ENCODE results near the gene KLHL18. TPM values are rescaled to one million over a fixed set of nuclear protein-coding genes. Genes with fewer than 3 reads are reported as not detected.

Gene KLHL18
- total RNA-seq, 2 experiments from 2014 or later: 21.4 to 24.8 TPM

GRCh38 chr3:47378869-47379268 lies 96.1 kb downstream of the KLHL18 start:
- POLR2A ChIA-PET: no interaction called here
- H3K4me1 Mint-ChIP-seq: peaks cover 45% of the 10 kb centered on the region
- CTCF ChIA-PET: interaction anchor here (0.8 kb wide), 1 partner anchor 8 kb away, joined by 4 read pairs; no protein-coding TSS in a partner anchor
- H3K27me3 Mint-ChIP-seq: no peaks in the 10 kb centered on the region
- no peak for DNase-seq
- no peaks in the 10 kb centered on the region for H3K9me3 Mint-ChIP-seq
- H3K36me3 Mint-ChIP-seq (ENCODE audit: low read depth): peaks cover 10% of the 10 kb centered on the region
- no peak overlapping the region for H3K4me3 Mint-ChIP-seq
- H3K27ac Mint-ChIP-seq: no peak overlapping the region

GRCh38 chr3:47379411-47379899 lies 96.7 kb downstream of the KLHL18 start:
- DNase-seq: no peak
- Mint-ChIP-seq H3K27ac (peak overlapping the region; percentile 100), H3K36me3 (ENCODE audit: low read depth) (peaks cover 10% of the 10 kb centered on the region), H3K9me3 (no peaks in the 10 kb centered on the region), H3K4me3 (peak overlapping the region; percentile 98), H3K27me3 (no peaks in the 10 kb centered on the region), H3K4me1 (peaks cover 45% of the 10 kb centered on the region)
- CTCF ChIA-PET: interaction anchor here (0.7 to 0.8 kb wide), 2 partner anchors 9 to 715 kb away, joined by 3 to 4 read pairs; no protein-coding TSS in a partner anchor
- POLR2A ChIA-PET: no interaction called here

GRCh38 chr3:47380026-47380600 lies 97.4 kb downstream of the KLHL18 start:
- POLR2A ChIA-PET: interaction anchor here (0.7 to 0.9 kb wide), 3 partner anchors 92 to 371 kb away, joined by 3 to 5 read pairs (median 3); partner anchors contain the start of gene SCAP
- H3K4me1 Mint-ChIP-seq: peaks cover 46% of the 10 kb centered on the region
- no peak for DNase-seq

GRCh38 chr3:47380601-47381316 lies 98.0 kb downstream of the KLHL18 start, which contains the start of gene PTPN23:
PTPN23 (plus strand) TSS chr3:47381021; CDS start chr3:47381097, 76 bp downstream.
- ChIA-PET CTCF (interaction anchor here (0.8 to 1.1 kb wide), 4 partner anchors 11 to 609 kb away, joined by 3 to 6 read pairs (median 3); no protein-coding TSS in a partner anchor), POLR2A (interaction anchor here (0.6 to 0.9 kb wide), 4 partner anchors 13 to 372 kb away, joined by 3 to 5 read pairs (median 3); partner anchors contain the start of gene SCAP)
- peak; percentile 99 for DNase-seq
- H3K27ac Mint-ChIP-seq: peak within 1 kb of the TSS; percentile 100
- peak within 1 kb of the TSS; percentile 98 for H3K4me3 Mint-ChIP-seq
- H3K9me3 Mint-ChIP-seq: no peaks in the 10 kb centered on the region
- H3K4me1 Mint-ChIP-seq: peaks cover 50% of the 10 kb centered on the region
- H3K27me3 Mint-ChIP-seq: no peaks in the 10 kb centered on the region
- H3K36me3 Mint-ChIP-seq (ENCODE audit: low read depth): peaks cover 10% of the 10 kb centered on the region

More at GRCh38 chr3:47380026-47380600, 97.4 kb downstream of the KLHL18 start:
- Mint-ChIP-seq H3K27me3 (no peaks in the 10 kb centered on the region), H3K36me3 (ENCODE audit: low read depth) (peaks cover 10% of the 10 kb centered on the region), H3K4me3 (peak overlapping the region; percentile 98), H3K27ac (peak overlapping the region; percentile 100), H3K9me3 (no peaks in the 10 kb centered on the region)
- CTCF ChIA-PET: interaction anchor here (0.8 to 1.1 kb wide), 4 partner anchors 11 to 610 kb away, joined by 3 to 6 read pairs (median 3); no protein-coding TSS in a partner anchor

- H3K9me3 Mint-ChIP-seq: no peaks in the 10 kb centered on the region
- DNase-seq: peak; percentile 81
- no peaks in the 10 kb centered on the region for H3K27me3 Mint-ChIP-seq
- H3K27ac Mint-ChIP-seq: peak overlapping the region; percentile 100
- peak overlapping the region; percentile 98 for H3K4me3 Mint-ChIP-seq
- POLR2A ChIA-PET: no interaction called here
- H3K4me1 Mint-ChIP-seq: peaks cover 53% of the 10 kb centered on the region
- H3K36me3 Mint-ChIP-seq (ENCODE audit: low read depth): peaks cover 14% of the 10 kb centered on the region
- CTCF ChIA-PET: interaction anchor here (0.6 to 1.1 kb wide), 3 partner anchors 10 to 608 kb away, joined by 3 to 6 read pairs (median 3); no protein-coding TSS in a partner anchor
Observed at GRCh38 chr3:47381317-47382157, 98.8 kb downstream of the KLHL18 start.

GRCh38 chr3:47384425-47384824 lies 101.7 kb downstream of the KLHL18 start:
- no peak overlapping the region for H3K27ac Mint-ChIP-seq
- CTCF ChIA-PET: interaction anchor here (0.6 kb wide), 1 partner anchor 104 kb away, joined by 3 read pairs; no protein-coding TSS in a partner anchor

GRCh38 chr3:47385007-47385406 lies 102.3 kb downstream of the KLHL18 start:
- no peaks in the 10 kb centered on the region for H3K9me3 Mint-ChIP-seq
- peaks cover 35% of the 10 kb centered on the region for H3K4me1 Mint-ChIP-seq
- no peak for DNase-seq
- H3K27ac Mint-ChIP-seq: no peak overlapping the region
- CTCF ChIA-PET: interaction anchor here (0.6 kb wide), 1 partner anchor 104 kb away, joined by 3 read pairs; no protein-coding TSS in a partner anchor
- POLR2A ChIA-PET: no interaction called here
- H3K36me3 Mint-ChIP-seq (ENCODE audit: low read depth): peaks cover 17% of the 10 kb centered on the region
- no peak overlapping the region for H3K4me3 Mint-ChIP-seq
- H3K27me3 Mint-ChIP-seq: no peaks in the 10 kb centered on the region

More at GRCh38 chr3:47384425-47384824, 101.7 kb downstream of the KLHL18 start:
- Mint-ChIP-seq H3K27me3 (no peaks in the 10 kb centered on the region), H3K4me1 (peaks cover 40% of the 10 kb centered on the region), H3K36me3 (ENCODE audit: low read depth) (peaks cover 20% of the 10 kb centered on the region), H3K4me3 (no peak overlapping the region), H3K9me3 (no peaks in the 10 kb centered on the region)
- POLR2A ChIA-PET: no interaction called here
- DNase-seq: no peak

GRCh38 chr3:47385796-47386195 lies 103.1 kb downstream of the KLHL18 start:
- H3K4me1 Mint-ChIP-seq: peaks cover 32% of the 10 kb centered on the region
- ChIA-PET CTCF (no interaction called here), POLR2A (no interaction called here)
- no peak overlapping the region for H3K4me3 Mint-ChIP-seq
- H3K27ac Mint-ChIP-seq: peak overlapping the region; percentile 43
- peaks cover 13% of the 10 kb centered on the region for H3K36me3 Mint-ChIP-seq (ENCODE audit: low read depth)
- DNase-seq: no peak
- no peaks in the 10 kb centered on the region for H3K9me3 Mint-ChIP-seq
- H3K27me3 Mint-ChIP-seq: no peaks in the 10 kb centered on the region

- H3K4me3 Mint-ChIP-seq: no peak overlapping the region
- no peak overlapping the region for H3K27ac Mint-ChIP-seq
- POLR2A ChIA-PET: no interaction called here
- H3K4me1 Mint-ChIP-seq: peaks cover 21% of the 10 kb centered on the region
- no peaks in the 10 kb centered on the region for H3K27me3 Mint-ChIP-seq
- H3K36me3 Mint-ChIP-seq (ENCODE audit: low read depth): peaks cover 4% of the 10 kb centered on the region
- H3K9me3 Mint-ChIP-seq: no peaks in the 10 kb centered on the region
- CTCF ChIA-PET: interaction anchor here (1.3 kb wide), 1 partner anchor 12 kb away, joined by 3 read pairs; the partner anchor contains the start of gene PTPN23
- DNase-seq: no peak
Observed at GRCh38 chr3:47392933-47393332, 110.2 kb downstream of the KLHL18 start.

GRCh38 chr3:47394140-47394870 lies 111.6 kb downstream of the KLHL18 start:
- Mint-ChIP-seq H3K27me3 (no peaks in the 10 kb centered on the region), H3K9me3 (no peaks in the 10 kb centered on the region), H3K4me1 (peaks cover 21% of the 10 kb centered on the region), H3K4me3 (no peak overlapping the region), H3K36me3 (ENCODE audit: low read depth) (peaks cover 2% of the 10 kb centered on the region), H3K27ac (peak overlapping the region; percentile 60)
- no peak for DNase-seq
- POLR2A ChIA-PET: no interaction called here
- CTCF ChIA-PET: interaction anchor here (0.5 kb wide), 1 partner anchor 25 kb away, joined by 3 read pairs; no protein-coding TSS in a partner anchor

GRCh38 chr3:47394881-47395280 lies 112.1 kb downstream of the KLHL18 start:
- Mint-ChIP-seq H3K4me1 (peaks cover 21% of the 10 kb centered on the region), H3K27me3 (no peaks in the 10 kb centered on the region), H3K36me3 (ENCODE audit: low read depth) (peaks cover 2% of the 10 kb centered on the region), H3K27ac (peak overlapping the region; percentile 60), H3K4me3 (no peak overlapping the region), H3K9me3 (no peaks in the 10 kb centered on the region)
- no peak for DNase-seq
- CTCF ChIA-PET: interaction anchor here (0.5 kb wide), 1 partner anchor 24 kb away, joined by 3 read pairs; no protein-coding TSS in a partner anchor
- POLR2A ChIA-PET: no interaction called here
